ENCODE results near the gene HHLA2. TPM values are rescaled to one million over a fixed set of nuclear protein-coding genes. Genes with fewer than 3 reads are reported as not detected.

Gene HHLA2
- total and polyA plus RNA-seq, 5 donors, result not detected

DNA sequence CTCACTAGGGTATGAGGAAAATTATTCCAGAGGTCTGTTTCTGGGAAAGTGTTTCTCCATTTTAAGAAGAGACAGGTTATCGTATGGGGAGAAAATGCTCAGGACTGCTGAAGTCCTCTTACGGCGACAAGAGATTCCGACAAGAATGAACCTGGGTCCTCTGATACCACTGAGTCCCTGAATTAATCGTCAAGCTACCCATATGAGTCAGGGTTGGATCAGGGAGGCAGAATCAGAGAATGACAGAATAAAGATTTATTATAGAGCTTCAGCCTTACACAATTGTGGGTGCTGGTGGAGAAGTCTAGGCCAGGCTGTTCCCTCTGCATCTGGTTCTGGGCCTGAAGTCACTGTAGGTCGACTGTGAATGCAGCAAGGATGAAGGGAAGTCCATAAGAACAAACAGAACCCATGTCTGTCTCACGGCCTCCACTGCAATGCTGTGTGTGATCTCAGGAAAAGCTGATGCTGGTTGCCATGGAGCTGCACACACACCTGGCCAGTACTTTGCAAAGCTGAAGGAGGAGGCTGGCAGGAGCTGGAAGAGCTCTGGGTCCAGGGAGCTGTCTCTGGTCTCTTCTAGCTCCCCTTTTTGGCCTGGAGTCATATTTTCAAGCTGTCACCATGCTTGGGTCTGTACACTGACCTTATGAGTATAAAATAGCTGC is 83.9 kb downstream of the HHLA2 start:
- WGBS, result 92% methylated on average over 7 of the region's 7 CpGs
- H3K27me3 ChIP-seq (ENCODE audit: control insufficient read depth, insufficient read depth), result no peaks in the 10 kb centered on the region
- H3K4me3 ChIP-seq (ENCODE audit: low read length), result no peak overlapping the region
- no peaks in the 10 kb centered on the region for H3K9me3 ChIP-seq (ENCODE audit: control insufficient read depth, low read length)
- ATAC-seq (peak in 1 of 2 donors; percentile 11), DNase-seq (no peak)
- no peaks in the 10 kb centered on the region for H3K4me1 ChIP-seq (ENCODE audit: control insufficient read depth, insufficient read depth, low read length)
- H3K27ac ChIP-seq (ENCODE audit: low read length), result no peak overlapping the region
- intact Hi-C loops (cut with DNase I), result no loop called here

- Histone ChIP-seq H3K4me3 (ENCODE audit: low read length) (no peak overlapping the region), H3K27ac (ENCODE audit: low read length) (no peak overlapping the region), H3K27me3 (ENCODE audit: control insufficient read depth, insufficient read depth) (no peaks in the 10 kb centered on the region), H3K9me3 (ENCODE audit: control insufficient read depth, low read length) (no peaks in the 10 kb centered on the region), H3K4me1 (ENCODE audit: control insufficient read depth, insufficient read depth, low read length) (no peaks in the 10 kb centered on the region)
- DNase-seq, result no peak
- intact Hi-C loops (cut with DNase I), result no loop called here
- 66% methylated on average over 3 of the region's 3 CpGs for WGBS
- no peak for ATAC-seq
These were observed 85.3 kb downstream of the HHLA2 start for GRCh38 chr3:108381529-108382140.

GRCh38 chr3:108383306-108383705 is 87.0 kb downstream of the HHLA2 start:
- no peak overlapping the region for H3K4me3 ChIP-seq (ENCODE audit: low read length)
- intact Hi-C loops (cut with DNase I), result no loop called here

GRCh38 chr3:108387063-108387462 is 90.7 kb downstream of the HHLA2 start:
- intact Hi-C loops (cut with DNase I), result no loop called here
- Histone ChIP-seq H3K27me3 (ENCODE audit: control insufficient read depth, insufficient read depth) (no peaks in the 10 kb centered on the region), H3K4me1 (ENCODE audit: control insufficient read depth, insufficient read depth, low read length) (no peaks in the 10 kb centered on the region), H3K4me3 (ENCODE audit: low read length) (no peak overlapping the region), H3K9me3 (ENCODE audit: control insufficient read depth, low read length) (no peaks in the 10 kb centered on the region), H3K27ac (ENCODE audit: low read length) (no peak overlapping the region)
- DNase-seq (no peak), ATAC-seq (no peak)
- 91% methylated on average over 1 of the region's 1 CpG for WGBS

More at GRCh38 chr3:108383306-108383705, 87.0 kb downstream of the HHLA2 start:
- H3K27ac ChIP-seq (ENCODE audit: low read length), result no peak overlapping the region
- no peaks in the 10 kb centered on the region for H3K4me1 ChIP-seq (ENCODE audit: control insufficient read depth, insufficient read depth, low read length)
- H3K27me3 ChIP-seq (ENCODE audit: control insufficient read depth, insufficient read depth), result no peaks in the 10 kb centered on the region
- no peaks in the 10 kb centered on the region for H3K9me3 ChIP-seq (ENCODE audit: control insufficient read depth, low read length)
- DNase-seq, result no peak
- ATAC-seq, result no peak

DNA sequence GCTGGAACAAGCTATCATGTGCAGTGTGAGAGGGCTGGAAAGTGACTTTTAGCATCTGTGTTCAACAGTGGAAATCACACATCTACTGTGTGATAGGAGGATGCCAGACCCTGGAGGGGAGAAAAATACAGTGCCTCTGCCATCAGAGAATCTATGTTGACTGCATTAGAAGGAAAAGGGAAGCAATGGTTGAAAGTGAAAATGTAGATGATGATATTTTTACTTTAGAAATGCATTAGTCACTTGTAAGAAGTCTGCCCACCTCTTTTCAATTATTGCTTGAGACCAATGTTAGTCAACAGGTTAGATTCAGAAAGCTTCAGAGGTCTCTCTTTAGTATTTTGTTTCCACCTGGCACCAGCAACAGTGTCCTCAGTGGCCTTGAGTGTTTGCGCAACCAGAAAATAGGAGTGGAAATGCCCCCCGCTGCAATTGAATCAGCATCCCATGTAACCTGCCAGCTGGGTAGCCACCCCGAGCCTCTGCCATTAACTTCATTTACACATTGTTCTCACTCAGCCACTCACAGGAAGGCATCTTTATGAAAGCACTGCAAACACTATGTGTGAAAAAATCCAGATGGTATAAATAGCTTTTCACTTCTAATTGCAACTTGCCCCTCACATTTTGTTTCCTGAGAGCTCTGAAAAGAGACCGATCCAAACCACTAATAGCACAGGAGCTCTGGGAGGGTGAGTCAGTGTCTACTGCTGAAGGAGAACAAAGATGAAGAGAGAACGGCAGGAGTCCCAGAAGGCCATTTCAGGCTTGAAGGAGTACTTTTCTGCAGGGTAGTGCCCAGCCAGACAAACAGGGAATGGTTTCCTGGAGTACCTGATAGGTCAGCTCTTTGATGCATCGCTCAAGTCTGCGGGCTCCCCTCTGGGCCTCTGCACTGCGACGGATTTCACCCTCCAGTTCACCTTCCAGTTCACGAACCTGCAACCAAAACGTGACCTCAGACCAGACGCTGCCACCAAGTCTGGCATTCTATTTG is 92.1 kb downstream of the HHLA2 start:
- no peak overlapping the region for H3K4me3 ChIP-seq (ENCODE audit: low read length)
- H3K4me1 ChIP-seq (ENCODE audit: control insufficient read depth, insufficient read depth, low read length), result no peaks in the 10 kb centered on the region
- no peak for ATAC-seq
- intact Hi-C loops (cut with DNase I), result no loop called here
- WGBS, result 68% methylated on average over 12 of the region's 12 CpGs
- H3K27ac ChIP-seq (ENCODE audit: low read length), result no peak overlapping the region
- H3K27me3 ChIP-seq (ENCODE audit: control insufficient read depth, insufficient read depth), result no peaks in the 10 kb centered on the region
- no peaks in the 10 kb centered on the region for H3K9me3 ChIP-seq (ENCODE audit: control insufficient read depth, low read length)
- DNase-seq, result no peak

- Histone ChIP-seq H3K27ac (ENCODE audit: low read length) (no peak overlapping the region), H3K4me3 (ENCODE audit: low read length) (no peak overlapping the region)
These were observed 93.0 kb downstream of the HHLA2 start for GRCh38 chr3:108389372-108389771.

GRCh38 chr3:108391917-108392593 is 95.7 kb downstream of the HHLA2 start:
- no peak for ATAC-seq
- intact Hi-C loops (cut with DNase I), result no loop called here
- H3K9me3 ChIP-seq (ENCODE audit: control insufficient read depth, low read length), result no peaks in the 10 kb centered on the region
- H3K27ac ChIP-seq (ENCODE audit: low read length), result no peak overlapping the region
- no peaks in the 10 kb centered on the region for H3K4me1 ChIP-seq (ENCODE audit: control insufficient read depth, insufficient read depth, low read length)
- 67% methylated on average over 3 of the region's 3 CpGs for WGBS
- no peak overlapping the region for H3K4me3 ChIP-seq (ENCODE audit: low read length)
- H3K27me3 ChIP-seq (ENCODE audit: control insufficient read depth, insufficient read depth), result no peaks in the 10 kb centered on the region
- DNase-seq, result no peak

More at GRCh38 chr3:108389372-108389771, 93.0 kb downstream of the HHLA2 start:
- intact Hi-C loops (cut with DNase I), result no loop called here
- ATAC-seq (no peak), DNase-seq (no peak)
- H3K27me3 ChIP-seq (ENCODE audit: control insufficient read depth, insufficient read depth), result no peaks in the 10 kb centered on the region
- H3K4me1 ChIP-seq (ENCODE audit: control insufficient read depth, insufficient read depth, low read length), result no peaks in the 10 kb centered on the region
- WGBS, result 62% methylated on average over 1 of the region's 1 CpG
- no peaks in the 10 kb centered on the region for H3K9me3 ChIP-seq (ENCODE audit: control insufficient read depth, low read length)

GRCh38 chr3:108393128-108393900 is 97.0 kb downstream of the HHLA2 start:
- H3K4me3 ChIP-seq (ENCODE audit: low read length), result no peak overlapping the region
- DNase-seq (no peak), ATAC-seq (no peak)
- no peak overlapping the region for H3K27ac ChIP-seq (ENCODE audit: low read length)
- H3K27me3 ChIP-seq (ENCODE audit: control insufficient read depth, insufficient read depth), result no peaks in the 10 kb centered on the region
- 63% methylated on average over 3 of the region's 3 CpGs for WGBS
- intact Hi-C loops (cut with DNase I), result no loop called here
- no peaks in the 10 kb centered on the region for H3K9me3 ChIP-seq (ENCODE audit: control insufficient read depth, low read length)
- no peaks in the 10 kb centered on the region for H3K4me1 ChIP-seq (ENCODE audit: control insufficient read depth, insufficient read depth, low read length)

GRCh38 chr3:108394016-108394415 is 97.7 kb downstream of the HHLA2 start:
- Histone ChIP-seq H3K4me1 (ENCODE audit: control insufficient read depth, insufficient read depth, low read length) (no peaks in the 10 kb centered on the region), H3K9me3 (ENCODE audit: control insufficient read depth, low read length) (no peaks in the 10 kb centered on the region), H3K27ac (ENCODE audit: low read length) (no peak overlapping the region), H3K27me3 (ENCODE audit: control insufficient read depth, insufficient read depth) (no peaks in the 10 kb centered on the region), H3K4me3 (ENCODE audit: low read length) (no peak overlapping the region)
- intact Hi-C loops (cut with DNase I), result no loop called here
- 92% methylated on average over 2 of the region's 2 CpGs for WGBS
- DNase-seq (no peak), ATAC-seq (no peak)

- H3K9me3 ChIP-seq (ENCODE audit: control insufficient read depth, low read length), result no peaks in the 10 kb centered on the region
- H3K27ac ChIP-seq (ENCODE audit: low read length), result no peak overlapping the region
- H3K4me3 ChIP-seq (ENCODE audit: low read length), result no peak overlapping the region
- DNase-seq, result no peak
- no peaks in the 10 kb centered on the region for H3K27me3 ChIP-seq (ENCODE audit: control insufficient read depth, insufficient read depth)
- ATAC-seq, result no peak
- intact Hi-C loops (cut with DNase I), result no loop called here
- H3K4me1 ChIP-seq (ENCODE audit: control insufficient read depth, insufficient read depth, low read length), result no peaks in the 10 kb centered on the region
- 78% methylated on average over 3 of the region's 3 CpGs for WGBS
These were observed 98.2 kb downstream of the HHLA2 start for GRCh38 chr3:108394563-108394962.
